Activated CD8-positive, alpha-beta T cell treated with anti-CD3 and anti-CD28 coated beads for 36 hours (primary cell): ENCODE measurements around the gene RFX8. TPM values are rescaled to one million over a fixed set of nuclear protein-coding genes. Genes with fewer than 3 reads are reported as not detected.

Experiments
- ATAC-seq: fragments of 200-7000 bp; cut with Tn5 transposase; one replicate; pipeline ENCODE4 v1.10.0; 2021; ENCODE audit warnings: mild to moderate bottlenecking, moderate library complexity
- CTCF ChIA-PET: fragments of 350-600 bp; sonication (Branson Sonifier 250); formaldehyde crosslinking; loops from one replicate; lab custom pipeline; 2021; ENCODE audit warnings: antibody characterized with exemption; lab: Charles Lee
- POLR2A ChIA-PET: fragments of 350-600 bp; sonication (Branson Sonifier 250); formaldehyde crosslinking; loops from one replicate; lab custom pipeline; 2021; ENCODE audit warnings: antibody characterized with exemption; lab: Charles Lee
- DNase-seq: peaks from one replicate; pipeline ENCODE4 v3.0.0-alpha.2; 2020
- H3K27ac Mint-ChIP-seq: one replicate; pipeline ENCODE4 v1.8.0; 2021; ENCODE audit warnings: mild to moderate bottlenecking, mixed read lengths
- H3K27me3 Mint-ChIP-seq: one replicate; pipeline ENCODE4 v1.8.0; 2021; ENCODE audit warnings: mixed read lengths
- H3K36me3 Mint-ChIP-seq: one replicate; pipeline ENCODE4 v1.8.0; 2021; ENCODE audit warnings: low read depth, mixed read lengths
- H3K4me1 Mint-ChIP-seq: one replicate; pipeline ENCODE4 v1.8.0; 2021; ENCODE audit warnings: low read depth, mixed read lengths
- H3K4me3 Mint-ChIP-seq: one replicate; pipeline ENCODE4 v1.8.0; 2021; ENCODE audit warnings: mild to moderate bottlenecking, moderate library complexity, mixed read lengths
- H3K9me3 Mint-ChIP-seq: one replicate; pipeline ENCODE4 v1.8.0; 2021; ENCODE audit warnings: mixed read lengths
- CTCF ChIP-seq: fragments of 200-600 bp; IDR thresholded peaks from one replicate; pipeline ENCODE4 v1.8.0; 2022; ENCODE audit warnings: antibody characterized with exemption, mild to moderate bottlenecking
- intact Hi-C: fragments of 100-400 bp; cut with micrococcal nuclease; formaldehyde crosslinking; loops from one replicate; pipeline ENCODE4 v1.10.0; 2022
- total RNA-seq, 2 experiments: library from RNA; stranded (reverse); gene quantifications; one replicate each; pipeline ENCODE4 v1.2.3, GENCODE V29; 2021

RFX8 gene
- total RNA-seq, 2 experiments from 2014 or later, result 0.18 TPM; not detected in 1

- ChIA-PET POLR2A (no interaction called here), CTCF (no interaction called here)
- no peak overlapping the region for H3K27ac Mint-ChIP-seq
- ATAC-seq (no peak), DNase-seq (no peak)
- peaks cover 15% of the 10 kb centered on the region for H3K4me1 Mint-ChIP-seq
- H3K4me3 Mint-ChIP-seq, result no peak overlapping the region
- no peaks in the 10 kb centered on the region for H3K27me3 Mint-ChIP-seq
- intact Hi-C loops, result no loop called here
- no peaks in the 10 kb centered on the region for H3K36me3 Mint-ChIP-seq
- no peak for TF ChIP-seq CTCF
- H3K9me3 Mint-ChIP-seq, result no peaks in the 10 kb centered on the region
Measured at GRCh38 chr2:101364878-101365277, 110.0 kb downstream of the RFX8 start.

- Mint-ChIP-seq H3K4me3 (no peak overlapping the region), H3K36me3 (no peaks in the 10 kb centered on the region), H3K27me3 (no peaks in the 10 kb centered on the region), H3K27ac (no peak overlapping the region), H3K9me3 (no peaks in the 10 kb centered on the region), H3K4me1 (peaks cover 15% of the 10 kb centered on the region)
- ChIA-PET POLR2A (interaction anchor here (0.8 to 1.7 kb wide), 2 partner anchors 24 to 89 kb away, joined by 4 to 6 read pairs; partner anchors contain the start of gene CREG2), CTCF (interaction anchor here (0.9 to 4.3 kb wide), 5 partner anchors 10 to 26 kb away, joined by 3 to 21 read pairs (median 8); partner anchors contain the start of gene CREG2)
- intact Hi-C loops, result no loop called here
- ATAC-seq (no peak), DNase-seq (no peak)
- TF ChIP-seq CTCF, result no peak
Measured at GRCh38 chr2:101362777-101363176, 112.1 kb downstream of the RFX8 start.

GRCh38 chr2:101362316-101362715, 112.6 kb downstream of the RFX8 start:
- DNase-seq, result no peak
- no peaks in the 10 kb centered on the region for H3K9me3 Mint-ChIP-seq
- no peak overlapping the region for H3K4me3 Mint-ChIP-seq
- ChIA-PET POLR2A (interaction anchor here (0.5 to 1.7 kb wide), 5 partner anchors 11 to 335 kb away, joined by 3 to 6 read pairs (median 3); partner anchors contain the start of genes CREG2 and MAP4K4), CTCF (interaction anchor here (0.9 to 4.3 kb wide), 5 partner anchors 9 to 26 kb away, joined by 3 to 21 read pairs (median 8); partner anchors contain the start of gene CREG2)
- H3K36me3 Mint-ChIP-seq, result no peaks in the 10 kb centered on the region
- no peaks in the 10 kb centered on the region for H3K27me3 Mint-ChIP-seq
- no peak overlapping the region for H3K27ac Mint-ChIP-seq
- intact Hi-C loops, result no loop called here
- ATAC-seq, result no peak
- peaks cover 15% of the 10 kb centered on the region for H3K4me1 Mint-ChIP-seq
- TF ChIP-seq CTCF, result no peak

GRCh38 chr2:101361522-101361921, 113.4 kb downstream of the RFX8 start:
- peak; percentile 40 for DNase-seq
- ChIA-PET CTCF (interaction anchor here (1.4 to 4.3 kb wide), 4 partner anchors 8 to 20 kb away, joined by 3 to 21 read pairs (median 12); no protein-coding TSS in a partner anchor), POLR2A (interaction anchor here (0.6 to 1.7 kb wide), 2 partner anchors 25 to 62 kb away, joined by 3 to 4 read pairs; partner anchors contain the start of gene CREG2)
- ATAC-seq, result peak; percentile 75
- no peak overlapping the region for H3K27ac Mint-ChIP-seq
- no peaks in the 10 kb centered on the region for H3K27me3 Mint-ChIP-seq
- no peaks in the 10 kb centered on the region for H3K36me3 Mint-ChIP-seq
- TF ChIP-seq CTCF, result no peak
- intact Hi-C loops, result no loop called here
- H3K4me3 Mint-ChIP-seq, result no peak overlapping the region
- H3K9me3 Mint-ChIP-seq, result no peaks in the 10 kb centered on the region
- H3K4me1 Mint-ChIP-seq, result peaks cover 15% of the 10 kb centered on the region

- Mint-ChIP-seq H3K4me3 (no peak overlapping the region), H3K27me3 (no peaks in the 10 kb centered on the region), H3K4me1 (peaks cover 15% of the 10 kb centered on the region), H3K9me3 (no peaks in the 10 kb centered on the region), H3K36me3 (no peaks in the 10 kb centered on the region), H3K27ac (no peak overlapping the region)
- ChIA-PET CTCF (interaction anchor here (0.9 to 4.3 kb wide), 3 partner anchors 11 to 504 kb away, joined by 3 to 20 read pairs (median 4); no protein-coding TSS in a partner anchor), POLR2A (no interaction called here)
- ATAC-seq (no peak), DNase-seq (no peak)
- TF ChIP-seq CTCF, result no peak
- intact Hi-C loops, result no loop called here
Measured at GRCh38 chr2:101361121-101361520, 113.8 kb downstream of the RFX8 start.
